ENCODE data around the gene RAD51B.

GRCh38 chr14:68728342-68729106 is 908.9 kb downstream of the RAD51B start:
- no peak for TF ChIP-seq EZH2 (IDR thresholded peaks at IDR 0.05; ENCODE audit: borderline replicate concordance)
- TF ChIP-seq CTCF (IDR thresholded peaks at IDR 0.05; ENCODE audit: poor library complexity), result no peak

Measured in hepatocyte (in vitro differentiated cells).